ENCODE data around the gene PGGHG. TPM values are rescaled to one million over a fixed set of nuclear protein-coding genes. Genes with fewer than 3 reads are reported as not detected.
"Not testable (repeated sequence)": the region's sequence is repeated elsewhere in the genome, so short reads cannot be mapped to it uniquely, and the experiment has no call there.

Gene PGGHG
- total RNA-seq, 1 donor from 2014 or later: 49.5 TPM

GRCh38 chr11:284105-285020, 4.6 kb upstream of the PGGHG start:
- Mint-ChIP-seq H3K4me1 (ENCODE audit: low read depth) (peaks cover 7% of the 10 kb centered on the region), H3K27me3 (ENCODE audit: low read depth) (peaks cover 5% of the 10 kb centered on the region), H3K27ac (ENCODE audit: unreplicated experiment) (no peak overlapping the region), H3K4me3 (ENCODE audit: unreplicated experiment) (no peak overlapping the region), H3K9me3 (ENCODE audit: low read depth) (no peaks in the 10 kb centered on the region), H3K36me3 (ENCODE audit: low read depth) (no peaks in the 10 kb centered on the region)
- peak; percentile 89 for DNase-seq (ENCODE audit: low spot score)
- TF ChIP-seq, protein P1, sequence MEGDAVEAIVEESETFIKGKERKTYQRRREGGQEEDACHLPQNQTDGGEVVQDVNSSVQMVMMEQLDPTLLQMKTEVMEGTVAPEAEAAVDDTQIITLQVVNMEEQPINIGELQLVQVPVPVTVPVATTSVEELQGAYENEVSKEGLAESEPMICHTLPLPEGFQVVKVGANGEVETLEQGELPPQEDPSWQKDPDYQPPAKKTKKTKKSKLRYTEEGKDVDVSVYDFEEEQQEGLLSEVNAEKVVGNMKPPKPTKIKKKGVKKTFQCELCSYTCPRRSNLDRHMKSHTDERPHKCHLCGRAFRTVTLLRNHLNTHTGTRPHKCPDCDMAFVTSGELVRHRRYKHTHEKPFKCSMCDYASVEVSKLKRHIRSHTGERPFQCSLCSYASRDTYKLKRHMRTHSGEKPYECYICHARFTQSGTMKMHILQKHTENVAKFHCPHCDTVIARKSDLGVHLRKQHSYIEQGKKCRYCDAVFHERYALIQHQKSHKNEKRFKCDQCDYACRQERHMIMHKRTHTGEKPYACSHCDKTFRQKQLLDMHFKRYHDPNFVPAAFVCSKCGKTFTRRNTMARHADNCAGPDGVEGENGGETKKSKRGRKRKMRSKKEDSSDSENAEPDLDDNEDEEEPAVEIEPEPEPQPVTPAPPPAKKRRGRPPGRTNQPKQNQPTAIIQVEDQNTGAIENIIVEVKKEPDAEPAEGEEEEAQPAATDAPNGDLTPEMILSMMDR (IDR thresholded peaks at IDR 0.05): no peak

DNA sequence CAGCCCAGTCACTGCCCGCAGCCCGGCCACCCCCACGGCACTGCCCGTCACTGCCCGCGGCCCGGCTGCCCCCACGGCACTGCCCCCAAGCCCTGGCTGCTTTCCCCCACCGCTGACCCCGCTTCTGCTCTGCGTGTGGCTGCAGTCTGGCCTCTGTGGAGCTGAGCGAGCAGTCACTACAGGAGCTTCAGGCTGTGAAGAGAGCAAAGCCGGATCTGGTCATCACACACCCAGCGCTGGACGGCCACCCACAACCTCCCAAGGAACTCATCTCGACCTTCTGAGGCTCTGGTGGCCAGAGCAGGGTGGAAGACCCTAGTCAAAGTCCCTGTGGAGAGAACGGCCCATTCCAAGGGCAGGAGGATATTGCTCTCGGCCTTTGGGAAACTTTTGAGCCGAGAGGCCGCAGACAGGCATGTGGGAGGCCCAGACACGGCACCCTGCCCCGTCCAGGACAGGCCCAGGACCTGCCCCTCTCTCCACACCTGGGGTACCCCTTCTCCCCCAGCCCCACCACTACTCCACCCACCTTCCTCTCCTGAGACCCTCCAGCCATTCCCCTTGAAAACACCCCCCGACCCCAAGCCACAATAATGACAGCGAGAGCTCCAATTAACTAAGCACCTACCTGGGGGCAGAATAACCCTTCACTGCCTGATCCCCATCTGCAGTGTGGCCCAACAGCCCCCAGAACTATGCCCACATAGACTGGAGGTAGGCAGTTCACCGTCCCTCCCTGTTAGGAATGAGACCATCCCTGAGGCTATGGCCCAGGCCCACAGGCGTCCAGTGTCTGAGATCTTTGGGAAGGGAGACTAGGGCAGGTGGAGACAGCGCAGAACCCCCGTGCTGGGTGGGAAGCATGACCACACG, 3.7 kb upstream of the PGGHG start:
- Mint-ChIP-seq H3K4me3 (ENCODE audit: unreplicated experiment) (no peak overlapping the region), H3K36me3 (ENCODE audit: low read depth) (no peaks in the 10 kb centered on the region), H3K27me3 (ENCODE audit: low read depth) (peaks cover 5% of the 10 kb centered on the region), H3K4me1 (ENCODE audit: low read depth) (peaks cover 11% of the 10 kb centered on the region), H3K27ac (ENCODE audit: unreplicated experiment) (no peak overlapping the region), H3K9me3 (ENCODE audit: low read depth) (no peaks in the 10 kb centered on the region)
- DNase-seq (ENCODE audit: low spot score): peak; percentile 72
- TF ChIP-seq, protein P1 (IDR thresholded peaks at IDR 0.05): no peak

DNA sequence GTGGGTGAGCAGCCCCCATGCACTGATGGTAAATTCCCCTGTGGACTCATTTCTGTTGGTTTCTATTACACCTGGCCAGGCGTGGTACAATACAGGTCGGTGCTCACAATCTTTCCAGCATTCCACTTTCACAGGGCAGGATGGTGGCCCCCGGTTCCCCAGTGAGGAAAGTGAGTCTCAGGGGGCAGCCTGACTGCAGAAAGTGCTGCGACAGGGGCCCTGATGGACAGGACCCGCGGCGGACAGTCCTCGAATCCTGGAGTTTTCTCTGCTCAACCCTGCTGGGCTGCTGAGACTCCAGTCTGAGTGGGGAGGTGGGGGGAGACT, 3.1 kb upstream of the PGGHG start:
- Mint-ChIP-seq H3K36me3 (ENCODE audit: low read depth) (no peaks in the 10 kb centered on the region), H3K9me3 (ENCODE audit: low read depth) (no peaks in the 10 kb centered on the region), H3K4me3 (ENCODE audit: unreplicated experiment) (no peak overlapping the region), H3K27ac (ENCODE audit: unreplicated experiment) (no peak overlapping the region), H3K4me1 (ENCODE audit: low read depth) (peaks cover 12% of the 10 kb centered on the region), H3K27me3 (ENCODE audit: low read depth) (peaks cover 5% of the 10 kb centered on the region)
- peak; percentile 60 for DNase-seq (ENCODE audit: low spot score)
- TF ChIP-seq, protein P1 (IDR thresholded peaks at IDR 0.05): no peak

DNA sequence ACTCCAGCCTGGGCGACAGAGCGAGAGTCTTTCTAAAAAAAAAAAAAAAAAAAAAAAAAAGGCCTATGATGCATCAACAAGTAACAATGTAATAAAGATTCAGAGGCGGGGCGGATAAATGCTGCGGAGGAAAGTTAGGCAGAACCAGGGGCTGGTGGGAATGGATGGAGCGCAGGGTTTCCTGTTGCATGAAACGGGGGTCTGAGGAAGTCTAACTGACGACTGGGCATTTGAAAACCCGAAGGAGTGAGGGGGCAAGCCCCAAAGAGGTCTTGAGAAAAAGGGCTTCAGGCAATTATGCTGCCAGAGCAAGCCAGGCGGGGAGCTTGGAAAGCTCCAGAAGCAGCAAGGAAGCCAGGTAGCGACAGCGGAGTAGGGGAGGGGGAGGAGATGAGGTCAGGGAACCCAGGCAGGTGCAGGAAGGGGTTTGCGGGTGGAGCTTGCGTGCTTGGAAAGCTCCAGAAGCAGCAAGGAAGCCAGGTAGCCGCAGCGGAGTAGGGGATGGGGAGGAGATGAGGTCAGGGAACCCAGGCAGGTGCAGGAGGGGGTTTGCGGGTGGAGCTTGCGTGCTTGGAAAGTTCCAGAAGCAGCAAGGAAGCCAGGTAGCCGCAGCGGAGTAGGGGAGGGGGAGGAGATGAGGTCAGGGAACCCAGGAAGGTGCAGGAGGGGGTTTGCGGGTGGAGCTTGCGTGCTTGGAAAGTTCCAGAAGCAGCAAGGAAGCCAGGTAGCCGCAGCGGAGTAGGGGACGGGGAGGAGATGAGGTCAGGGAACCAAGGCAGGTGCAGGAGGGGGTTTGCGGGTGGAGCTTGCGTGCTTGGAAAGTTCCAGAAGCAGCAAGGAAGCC, 1.7 kb upstream of the PGGHG start:
- H3K27ac Mint-ChIP-seq (ENCODE audit: unreplicated experiment); H3K27me3 Mint-ChIP-seq (ENCODE audit: low read depth); H3K36me3 Mint-ChIP-seq (ENCODE audit: low read depth); H3K9me3 Mint-ChIP-seq (ENCODE audit: low read depth): not testable (repeated sequence)
- Mint-ChIP-seq H3K4me1 (ENCODE audit: low read depth) (peaks cover 16% of the 10 kb centered on the region), H3K4me3 (ENCODE audit: unreplicated experiment) (peak overlapping the region; percentile 48)
- DNase-seq (ENCODE audit: low spot score): peak; percentile 42

GRCh38 chr11:287821-288477, 977 bp upstream of the PGGHG start:
- Mint-ChIP-seq H3K4me3 (ENCODE audit: unreplicated experiment) (peak overlapping the region; percentile 69), H3K27ac (ENCODE audit: unreplicated experiment) (no peak overlapping the region), H3K4me1 (ENCODE audit: low read depth) (peaks cover 16% of the 10 kb centered on the region), H3K27me3 (ENCODE audit: low read depth) (no peaks in the 10 kb centered on the region), H3K36me3 (ENCODE audit: low read depth) (peaks cover 6% of the 10 kb centered on the region), H3K9me3 (ENCODE audit: low read depth) (no peaks in the 10 kb centered on the region)
- peak; percentile 90 for DNase-seq (ENCODE audit: low spot score)
- TF ChIP-seq, protein P1 (IDR thresholded peaks at IDR 0.05): no peak
